Ascending aorta (tissue), 2 donors: ENCODE measurements around the gene CERS3. TPM values are rescaled to one million over a fixed set of nuclear protein-coding genes. Genes with fewer than 3 reads are reported as not detected.

ENCODE experiments used
- DNase-seq, 2 donors: peaks; one replicate each; pipeline ENCODE4 v3.0.0-alpha.2; 2019; ENCODE audit warnings: low spot score in 2 of 2
- H3K27ac ChIP-seq, 2 donors: fragments of 200-600 bp; sonication (generic); one replicate each; pipeline ENCODE4 v1.5.1; 2016 to 2017; ENCODE audit warnings: mild to moderate bottlenecking in 1 of 2
- H3K27me3 ChIP-seq: fragments of 200-600 bp; sonication (generic); one replicate; pipeline ENCODE4 v1.5.1; 2017
- H3K36me3 ChIP-seq, 2 donors: fragments of 200-600 bp; sonication (generic); one replicate each; pipeline ENCODE4 v1.5.1; 2016
- H3K4me1 ChIP-seq, 2 donors: fragments of 200-600 bp; sonication (generic); one replicate each; pipeline ENCODE4 v1.5.1; 2016 to 2017; ENCODE audit warnings: mild to moderate bottlenecking in 1 of 2
- H3K4me3 ChIP-seq, 2 donors: fragments of 200-600 bp; sonication (generic); one replicate each; pipeline ENCODE4 v1.5.1; 2016 to 2017; ENCODE audit warnings: mild to moderate bottlenecking in 1 of 2
- H3K9me3 ChIP-seq, 2 donors: fragments of 200-600 bp; sonication (generic); one replicate each; pipeline ENCODE4 v1.5.1; 2016
- CTCF ChIP-seq, 3 experiments: fragments of 200-600 bp in 2 of 3; fragments of 450-650 bp in 1 of 3; sonication (generic) in 2 of 3; IDR thresholded peaks; one replicate each; pipeline ENCODE4 v1.5.1; 2016 to 2019; ENCODE audit warnings: antibody characterized with exemption in 3 of 3, mild to moderate bottlenecking in 1 of 3, moderate library complexity in 1 of 3
- intact Hi-C: fragments of 100-400 bp; cut with DNase I; formaldehyde crosslinking; loops from one replicate; pipeline ENCODE4 v1.15.1; 2023
- total RNA-seq: library from RNA; depleted of rRNA; stranded (reverse); fragments of >200 nt; gene quantifications from one replicate; pipeline ENCODE4 v1.1.0, GENCODE V29; 2016

The CERS3 gene
- total RNA-seq, 1 donor from 2014 or later, result not detected

GRCh38 chr15:100434561-100434960 is 94.2 kb downstream of the CERS3 start:
- DNase-seq, result no peak
- intact Hi-C loops, result no loop called here
- no peak overlapping the region for H3K27ac ChIP-seq
- no peaks in the 10 kb centered on the region for H3K9me3 ChIP-seq
- no peaks in the 10 kb centered on the region for H3K27me3 ChIP-seq
- no peak overlapping the region for H3K4me3 ChIP-seq
- H3K4me1 ChIP-seq, result no peaks in the 10 kb centered on the region
- H3K36me3 ChIP-seq, result no peaks in the 10 kb centered on the region
- TF ChIP-seq CTCF (IDR thresholded peaks at IDR 0.05), result no peak

GRCh38 chr15:100434038-100434437 is 94.7 kb downstream of the CERS3 start:
- no peak for TF ChIP-seq CTCF (IDR thresholded peaks at IDR 0.05)
- H3K9me3 ChIP-seq, result no peaks in the 10 kb centered on the region
- no peaks in the 10 kb centered on the region for H3K36me3 ChIP-seq
- DNase-seq, result no peak
- no peaks in the 10 kb centered on the region for H3K4me1 ChIP-seq
- H3K4me3 ChIP-seq, result no peak overlapping the region
- H3K27ac ChIP-seq, result no peak overlapping the region
- no peaks in the 10 kb centered on the region for H3K27me3 ChIP-seq
- intact Hi-C loops, result no loop called here

- Histone ChIP-seq H3K27ac (no peak overlapping the region), H3K9me3 (no peaks in the 10 kb centered on the region), H3K4me3 (no peak overlapping the region), H3K4me1 (no peaks in the 10 kb centered on the region), H3K36me3 (no peaks in the 10 kb centered on the region), H3K27me3 (no peaks in the 10 kb centered on the region)
- intact Hi-C loops, result no loop called here
- no peak for DNase-seq
- no peak for TF ChIP-seq CTCF (IDR thresholded peaks at IDR 0.05)
These were observed 95.4 kb downstream of the CERS3 start for GRCh38 chr15:100433304-100433703.

- H3K9me3 ChIP-seq, result peaks cover 0 to 6% of the 10 kb centered on the region in 2 donors
- H3K4me3 ChIP-seq, result no peak overlapping the region
- no peak overlapping the region for H3K27ac ChIP-seq
- no peak for DNase-seq
- H3K36me3 ChIP-seq, result no peaks in the 10 kb centered on the region
- no peaks in the 10 kb centered on the region for H3K27me3 ChIP-seq
- H3K4me1 ChIP-seq, result no peaks in the 10 kb centered on the region
- TF ChIP-seq CTCF (IDR thresholded peaks at IDR 0.05), result no peak
- intact Hi-C loops, result no loop called here
These were observed 98.3 kb downstream of the CERS3 start for GRCh38 chr15:100430411-100430810.

GRCh38 chr15:100429116-100429728 is 99.5 kb downstream of the CERS3 start:
- no peak for DNase-seq
- TF ChIP-seq CTCF (IDR thresholded peaks at IDR 0.05), result no peak
- Histone ChIP-seq H3K4me3 (no peak overlapping the region), H3K9me3 (peaks cover 8 to 16% of the 10 kb centered on the region in 2 donors), H3K36me3 (no peaks in the 10 kb centered on the region), H3K27ac (no peak overlapping the region), H3K4me1 (no peaks in the 10 kb centered on the region), H3K27me3 (no peaks in the 10 kb centered on the region)
- intact Hi-C loops, result no loop called here

GRCh38 chr15:100426937-100427336 is 101.8 kb downstream of the CERS3 start:
- Histone ChIP-seq H3K4me3 (no peak overlapping the region), H3K27me3 (no peaks in the 10 kb centered on the region), H3K36me3 (no peaks in the 10 kb centered on the region), H3K27ac (no peak overlapping the region), H3K9me3 (peaks cover 13 to 28% of the 10 kb centered on the region in 2 donors), H3K4me1 (no peaks in the 10 kb centered on the region)
- no peak for DNase-seq
- intact Hi-C loops, result no loop called here
- no peak for TF ChIP-seq CTCF (IDR thresholded peaks at IDR 0.05)
